ENCODE measurements around the gene PMEPA1. TPM values are rescaled to one million over a fixed set of nuclear protein-coding genes. Genes with fewer than 3 reads are reported as not detected.

The PMEPA1 gene
- total RNA-seq, 1 experiment from 2014 or later = 12.2 TPM

GRCh38 chr20:57693670-57694329 is 16.0 kb downstream of the PMEPA1 start:
- peak; percentile 50 for DNase-seq (ENCODE audit: low read depth)

- DNase-seq (ENCODE audit: low read depth) = peak; percentile 91
These were observed 16.7 kb downstream of the PMEPA1 start for GRCh38 chr20:57693002-57693582.

GRCh38 chr20:57692393-57692792 is 17.4 kb downstream of the PMEPA1 start:
- DNase-seq (ENCODE audit: low read depth) = no peak

- no peak for DNase-seq (ENCODE audit: low read depth)
These were observed 18.1 kb downstream of the PMEPA1 start for GRCh38 chr20:57691699-57692098.

GRCh38 chr20:57690525-57690924 is 19.3 kb downstream of the PMEPA1 start:
- DNase-seq (ENCODE audit: low read depth) = no peak

- no peak for DNase-seq (ENCODE audit: low read depth)
These were observed 19.9 kb downstream of the PMEPA1 start for GRCh38 chr20:57689745-57690481.

GRCh38 chr20:57688864-57689263 is 21.0 kb downstream of the PMEPA1 start:
- DNase-seq (ENCODE audit: low read depth) = no peak

- DNase-seq (ENCODE audit: low read depth) = no peak
These were observed 21.5 kb downstream of the PMEPA1 start for GRCh38 chr20:57688295-57688694.

GRCh38 chr20:57686931-57687652 is 22.7 kb downstream of the PMEPA1 start:
- DNase-seq (ENCODE audit: low read depth) = no peak

GRCh38 chr20:57685146-57685758 is 24.6 kb downstream of the PMEPA1 start:
- DNase-seq (ENCODE audit: low read depth) = no peak

- no peak for DNase-seq (ENCODE audit: low read depth)
These were observed 25.0 kb downstream of the PMEPA1 start for GRCh38 chr20:57684808-57685140.

- no peak for DNase-seq (ENCODE audit: low read depth)
These were observed 25.7 kb downstream of the PMEPA1 start for GRCh38 chr20:57683881-57684807.

- DNase-seq (ENCODE audit: low read depth) = no peak
These were observed 26.5 kb downstream of the PMEPA1 start for GRCh38 chr20:57683287-57683686.

GRCh38 chr20:57682184-57683101 is 27.4 kb downstream of the PMEPA1 start:
- DNase-seq (ENCODE audit: low read depth) = no peak

- DNase-seq (ENCODE audit: low read depth) = no peak
These were observed 28.6 kb downstream of the PMEPA1 start for GRCh38 chr20:57680934-57681914.

- no peak for DNase-seq (ENCODE audit: low read depth)
These were observed 29.6 kb downstream of the PMEPA1 start for GRCh38 chr20:57680131-57680716.

- no peak for DNase-seq (ENCODE audit: low read depth)
These were observed 30.7 kb downstream of the PMEPA1 start for GRCh38 chr20:57679113-57679512.

GRCh38 chr20:57678340-57678739 is 31.5 kb downstream of the PMEPA1 start:
- DNase-seq (ENCODE audit: low read depth) = no peak
